Testis (tissue), 3 donors: Measurements from ENCODE around the gene LYRM9. TPM values are rescaled to one million over a fixed set of nuclear protein-coding genes. Genes with fewer than 3 reads are reported as not detected.

ENCODE experiments used
- DNase-seq: peaks from one replicate; pipeline ENCODE4 v3.0.0-alpha.2; 2019
- H3K27ac ChIP-seq, 2 donors: fragments of 200-600 bp; sonication (generic); one replicate each; pipeline ENCODE4 v1.5.1; 2019
- H3K27me3 ChIP-seq: fragments of 200-600 bp; sonication (generic); one replicate; pipeline ENCODE4 v1.5.1; 2019
- H3K36me3 ChIP-seq: fragments of 200-600 bp; sonication (generic); one replicate; pipeline ENCODE4 v1.5.1; 2017; ENCODE audit warnings: low read depth; ENCODE audit errors: missing control alignments
- H3K4me1 ChIP-seq: fragments of 200-600 bp; sonication (generic); one replicate; pipeline ENCODE4 v1.5.1; 2019
- H3K4me3 ChIP-seq, 2 donors: fragments of 200-600 bp; sonication (generic); one replicate each; pipeline ENCODE4 v1.5.1; 2017 to 2019
- H3K9me3 ChIP-seq: fragments of 200-600 bp; sonication (generic); one replicate; pipeline ENCODE4 v1.5.1; 2017
- CTCF ChIP-seq, 3 experiments: fragments of 450-650 bp in 2 of 3; fragments of 200-600 bp in 1 of 3; sonication (generic) in 1 of 3; IDR thresholded peaks; one replicate each; pipeline ENCODE4 v1.5.1; 2016 to 2019; ENCODE audit warnings: antibody characterized with exemption in 3 of 3, mild to moderate bottlenecking in 2 of 3, moderate library complexity in 1 of 3
- POLR2A ChIP-seq: fragments of 450-650 bp; IDR thresholded peaks from one replicate; pipeline ENCODE4 v1.6.1; 2017; ENCODE audit warnings: antibody characterized with exemption, mild to moderate bottlenecking, moderate library complexity
- whole genome bisulfite sequencing, 2 donors: methylation state at CpG; one replicate each; pipeline ENCODE4 v1.1.5; 2018; 5-methylcytosine and 5-hydroxymethylcytosine counted together
- intact Hi-C: fragments of 100-400 bp; cut with DNase I; formaldehyde crosslinking; loops from one replicate; pipeline ENCODE4 v1.15.1; 2023; ENCODE audit warnings: low total_unique reads
- polyA plus RNA-seq: library from polyadenylated mRNA; stranded (reverse); fragments of 350-450 nt; fragmentation: Illumina TruSeq; extraction: RNeasy Lipid Tissue Mini Kit (QIAGEN cat#74804); gene quantifications from one replicate; pipeline ENCODE4 v1.2.3, GENCODE V29; 2014; ENCODE audit warnings: low read depth, low replicate concordance; ENCODE audit not compliant: insufficient read depth
- total RNA-seq, 2 donors: library from RNA; depleted of rRNA; stranded (reverse); fragments of >200 nt; gene quantifications; one replicate each; pipeline ENCODE4 v1.2.3, GENCODE V29; 2016

Gene LYRM9
- total and polyA plus RNA-seq, 3 donors from 2014 or later: 31.6 to 60.2 (median 42.9) TPM

- WGBS, 2 donors: 29 to 60% methylated on average over 3 of the region's 3 CpGs
- Histone ChIP-seq H3K9me3 (no peaks in the 10 kb centered on the region), H3K27ac (no peak overlapping the region), H3K4me3 (no peak overlapping the region), H3K4me1 (peaks cover 5% of the 10 kb centered on the region), H3K27me3 (no peaks in the 10 kb centered on the region), H3K36me3 (no peaks in the 10 kb centered on the region)
- intact Hi-C loops: no loop called here
- TF ChIP-seq CTCF (IDR thresholded peaks at IDR 0.05): peak; percentile 53 to 66 (median 57)
- no peak for TF ChIP-seq POLR2A
- peak; percentile 84 for DNase-seq
Observed at GRCh38 chr17:27879987-27880608, 13.1 kb downstream of the LYRM9 start.

GRCh38 chr17:27878776-27879562 lies 14.2 kb downstream of the LYRM9 start:
- H3K9me3 ChIP-seq: no peaks in the 10 kb centered on the region
- no peak for DNase-seq
- TF ChIP-seq CTCF (IDR thresholded peaks at IDR 0.05) (no peak), POLR2A (no peak)
- H3K4me3 ChIP-seq: no peak overlapping the region
- intact Hi-C loops: no loop called here
- H3K36me3 ChIP-seq: no peaks in the 10 kb centered on the region
- peaks cover 5% of the 10 kb centered on the region for H3K4me1 ChIP-seq
- H3K27ac ChIP-seq: no peak overlapping the region
- H3K27me3 ChIP-seq: no peaks in the 10 kb centered on the region
- 76% methylated on average over 13 of the region's 13 CpGs for WGBS, 2 donors

GRCh38 chr17:27873746-27874145 lies 19.4 kb downstream of the LYRM9 start:
- 75 to 97% methylated on average over 2 of the region's 2 CpGs for WGBS, 2 donors
- DNase-seq: no peak
- no peaks in the 10 kb centered on the region for H3K9me3 ChIP-seq
- no peak overlapping the region for H3K4me3 ChIP-seq
- H3K27me3 ChIP-seq: no peaks in the 10 kb centered on the region
- H3K36me3 ChIP-seq: no peaks in the 10 kb centered on the region
- no peak for TF ChIP-seq CTCF (IDR thresholded peaks at IDR 0.05)
- TF ChIP-seq POLR2A: no peak
- H3K27ac ChIP-seq: no peak overlapping the region
- intact Hi-C loops: no loop called here
- H3K4me1 ChIP-seq: no peaks in the 10 kb centered on the region

GRCh38 chr17:27873211-27873610 lies 20.0 kb downstream of the LYRM9 start:
- intact Hi-C loops: no loop called here
- Histone ChIP-seq H3K27me3 (no peaks in the 10 kb centered on the region), H3K27ac (no peak overlapping the region), H3K4me3 (no peak overlapping the region), H3K4me1 (no peaks in the 10 kb centered on the region), H3K36me3 (no peaks in the 10 kb centered on the region), H3K9me3 (no peaks in the 10 kb centered on the region)
- no peak for TF ChIP-seq POLR2A
- no peak for TF ChIP-seq CTCF (IDR thresholded peaks at IDR 0.05)
- 90 to 92% methylated on average over 2 of the region's 2 CpGs for WGBS, 2 donors
- DNase-seq: no peak
